Caco-2 (cell line): ENCODE results near the gene GNG7. TPM values are rescaled to one million over a fixed set of nuclear protein-coding genes. Genes with fewer than 3 reads are reported as not detected.

ENCODE experiments used
- BruUV-seq: library from RNA; stranded (reverse); fragments of 400-500 nt; replicated peaks from 2 replicates; lab custom pipeline; 2021; lab: Mats Ljungman, UMichigan
- CTCF ChIA-PET: fragments of 300-600 bp; sonication (Branson Sonifier 250); formaldehyde crosslinking; loops from one replicate; lab custom pipeline; 2022; ENCODE audit warnings: antibody characterized with exemption; lab: Charles Lee
- POLR2A ChIA-PET: fragments of 300-600 bp; sonication (Branson Sonifier 250); formaldehyde crosslinking; loops from one replicate; lab custom pipeline; 2022; ENCODE audit warnings: antibody characterized with exemption; lab: Charles Lee
- DNase-seq, 2 experiments: peaks; one replicate each; pipeline versions ENCODE4 v3.0.0 to v3.0.0-alpha.2; 2020 to 2022
- H3K27me3 ChIP-seq: replicated peaks from 2 replicates; pipeline ENCODE4 v1.6.0; 2011; ENCODE audit warnings: low read length; ENCODE audit not compliant: control insufficient read depth, insufficient read depth
- H3K36me3 ChIP-seq: 2 replicates; pipeline ENCODE4 v1.5.1; 2011; ENCODE audit warnings: low read length; ENCODE audit not compliant: control insufficient read depth, insufficient read depth
- H3K4me1 ChIP-seq: fragments of 250-450 bp; sonication (Bioruptor Pico); 2 replicates; pipeline ENCODE4 v1.5.1; 2020; ENCODE audit warnings: mild to moderate bottlenecking
- H3K4me3 ChIP-seq: 2 replicates; pipeline ENCODE4 v1.5.1; 2011; ENCODE audit warnings: low read depth, mild to moderate bottlenecking, control low read depth, low read length
- H3K9me3 ChIP-seq: fragments of 250-450 bp; sonication (Bioruptor Pico); 2 replicates; pipeline ENCODE4 v1.5.1; 2020; ENCODE audit warnings: mild to moderate bottlenecking, moderate library complexity
- H3K27ac Mint-ChIP-seq: one replicate; pipeline ENCODE4 v1.8.0; 2022; ENCODE audit warnings: mixed read lengths; ENCODE audit not compliant: unreplicated experiment
- H3K27me3 Mint-ChIP-seq: one replicate; pipeline ENCODE4 v1.8.0; 2022; ENCODE audit warnings: mixed read lengths; ENCODE audit not compliant: insufficient read depth, unreplicated experiment
- H3K36me3 Mint-ChIP-seq: one replicate; pipeline ENCODE4 v1.8.0; 2022; ENCODE audit warnings: mild to moderate bottlenecking, mixed read lengths; ENCODE audit not compliant: insufficient read depth, unreplicated experiment
- H3K4me1 Mint-ChIP-seq: one replicate; pipeline ENCODE4 v1.8.0; 2022; ENCODE audit warnings: low read depth, mixed read lengths; ENCODE audit not compliant: unreplicated experiment
- H3K4me3 Mint-ChIP-seq: one replicate; pipeline ENCODE4 v1.8.0; 2022; ENCODE audit warnings: mild to moderate bottlenecking, moderate library complexity, mixed read lengths; ENCODE audit not compliant: unreplicated experiment
- H3K9me3 Mint-ChIP-seq: one replicate; pipeline ENCODE4 v1.8.0; 2022; ENCODE audit warnings: mixed read lengths; ENCODE audit not compliant: unreplicated experiment
- intact Hi-C: fragments of 100-400 bp; cut with micrococcal nuclease; formaldehyde crosslinking; loops from one replicate; pipeline ENCODE4 v1.10.0; 2022; ENCODE audit not compliant: unreplicated experiment
- total RNA-seq: library from RNA; stranded (reverse); gene quantifications from 2 replicates; pipeline ENCODE4 v1.2.3, GENCODE V29; 2022
- TF ChIP-seq, protein P1 (sequence below), 2 experiments: fragments of 200-600 bp in 1 of 2; IDR thresholded peaks; 1 replicate in 1 of 2; 2 replicates in 1 of 2; pipeline versions ENCODE4 v1.5.1 to v1.8.0; 2011 to 2022; ENCODE audit warnings: antibody characterized with exemption in 1 of 2, control low read depth in 1 of 2, inconsistent platforms in 1 of 2, low read depth in 1 of 2, low read length in 1 of 2, mild to moderate bottlenecking in 1 of 2, moderate library complexity in 1 of 2; ENCODE audit not compliant: insufficient read depth in 1 of 2, severe bottlenecking in 1 of 2, unreplicated experiment in 1 of 2

GNG7 gene
- total RNA-seq, 1 experiment from 2014 or later: 0.43 TPM

DNA sequence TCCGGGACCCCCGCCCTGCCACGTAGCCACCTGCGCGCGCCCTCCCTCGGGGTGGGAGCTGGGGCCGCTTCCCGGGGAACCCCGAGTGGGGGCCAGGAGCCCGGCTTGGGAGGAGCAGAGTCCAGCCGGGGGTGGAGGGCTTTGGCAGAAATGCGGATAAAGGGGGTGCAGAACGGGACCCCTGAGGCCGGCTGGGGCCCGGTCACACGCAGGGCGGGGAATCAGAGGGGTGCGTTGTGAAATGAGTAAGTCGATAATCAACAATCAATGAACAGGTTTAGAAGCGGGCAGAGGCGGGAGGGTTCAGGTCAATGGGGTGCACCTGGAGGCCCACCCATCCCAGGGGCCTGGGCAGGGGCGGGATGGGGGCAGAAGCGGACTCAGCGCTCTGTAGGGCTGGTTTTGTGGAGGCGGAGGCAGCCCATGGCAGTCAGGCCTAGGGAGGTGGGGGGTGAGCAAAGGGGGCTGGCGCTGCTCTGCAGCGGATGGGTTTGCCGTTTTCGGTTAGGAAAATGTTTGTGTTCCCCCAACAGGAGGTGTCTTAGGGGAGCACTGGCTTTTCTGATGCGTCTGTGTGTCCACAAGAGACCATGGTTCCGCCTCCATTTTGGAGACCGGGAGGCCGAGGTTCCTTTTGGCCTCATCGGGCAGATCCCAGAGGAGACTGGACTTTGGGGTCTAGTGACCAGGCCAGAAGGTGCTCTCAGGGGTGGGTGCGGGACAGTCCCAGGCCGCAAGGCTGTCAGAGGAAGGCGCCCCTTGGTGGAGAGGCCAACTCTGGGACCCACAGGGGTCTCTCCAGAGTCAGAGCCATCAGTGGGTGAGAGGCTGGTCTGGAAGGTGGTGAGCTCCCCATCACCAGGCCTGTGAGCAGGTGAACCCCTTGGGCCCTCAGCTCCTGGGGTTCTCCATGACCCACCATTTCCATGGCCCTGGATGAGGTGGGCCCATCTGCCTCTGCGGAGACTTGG is 19.4 kb upstream of the GNG7 start:
- H3K27ac Mint-ChIP-seq: no peak overlapping the region
- H3K4me1 Mint-ChIP-seq: no peaks in the 10 kb centered on the region
- H3K9me3 Mint-ChIP-seq: no peaks in the 10 kb centered on the region
- TF ChIP-seq, protein P1, sequence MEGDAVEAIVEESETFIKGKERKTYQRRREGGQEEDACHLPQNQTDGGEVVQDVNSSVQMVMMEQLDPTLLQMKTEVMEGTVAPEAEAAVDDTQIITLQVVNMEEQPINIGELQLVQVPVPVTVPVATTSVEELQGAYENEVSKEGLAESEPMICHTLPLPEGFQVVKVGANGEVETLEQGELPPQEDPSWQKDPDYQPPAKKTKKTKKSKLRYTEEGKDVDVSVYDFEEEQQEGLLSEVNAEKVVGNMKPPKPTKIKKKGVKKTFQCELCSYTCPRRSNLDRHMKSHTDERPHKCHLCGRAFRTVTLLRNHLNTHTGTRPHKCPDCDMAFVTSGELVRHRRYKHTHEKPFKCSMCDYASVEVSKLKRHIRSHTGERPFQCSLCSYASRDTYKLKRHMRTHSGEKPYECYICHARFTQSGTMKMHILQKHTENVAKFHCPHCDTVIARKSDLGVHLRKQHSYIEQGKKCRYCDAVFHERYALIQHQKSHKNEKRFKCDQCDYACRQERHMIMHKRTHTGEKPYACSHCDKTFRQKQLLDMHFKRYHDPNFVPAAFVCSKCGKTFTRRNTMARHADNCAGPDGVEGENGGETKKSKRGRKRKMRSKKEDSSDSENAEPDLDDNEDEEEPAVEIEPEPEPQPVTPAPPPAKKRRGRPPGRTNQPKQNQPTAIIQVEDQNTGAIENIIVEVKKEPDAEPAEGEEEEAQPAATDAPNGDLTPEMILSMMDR (IDR thresholded peaks at IDR 0.05; ENCODE audit: insufficient read depth in 1 of 2, low read depth in 1 of 2, low read length in 1 of 2, severe bottlenecking in 1 of 2, unreplicated experiment in 1 of 2): no peak
- DNase-seq: no peak
- peak overlapping the region; percentile 61 for H3K4me3 Mint-ChIP-seq
- peaks cover 12% of the 10 kb centered on the region for H3K27me3 Mint-ChIP-seq
- H3K36me3 ChIP-seq: no peaks in the 10 kb centered on the region
- H3K36me3 Mint-ChIP-seq: no peaks in the 10 kb centered on the region
- H3K27me3 ChIP-seq: no peaks in the 10 kb centered on the region
- intact Hi-C loops: no loop called here
- H3K9me3 ChIP-seq: no peaks in the 10 kb centered on the region
- ChIA-PET CTCF (interaction anchor here (0.6 kb wide), 1 partner anchor 60 kb away, joined by 5 read pairs; no protein-coding TSS in a partner anchor), POLR2A (no interaction called here)
- no peaks in the 10 kb centered on the region for H3K4me1 ChIP-seq
- BruUV-seq: no TSS peak
- peak overlapping the region; percentile 40 for H3K4me3 ChIP-seq

DNA sequence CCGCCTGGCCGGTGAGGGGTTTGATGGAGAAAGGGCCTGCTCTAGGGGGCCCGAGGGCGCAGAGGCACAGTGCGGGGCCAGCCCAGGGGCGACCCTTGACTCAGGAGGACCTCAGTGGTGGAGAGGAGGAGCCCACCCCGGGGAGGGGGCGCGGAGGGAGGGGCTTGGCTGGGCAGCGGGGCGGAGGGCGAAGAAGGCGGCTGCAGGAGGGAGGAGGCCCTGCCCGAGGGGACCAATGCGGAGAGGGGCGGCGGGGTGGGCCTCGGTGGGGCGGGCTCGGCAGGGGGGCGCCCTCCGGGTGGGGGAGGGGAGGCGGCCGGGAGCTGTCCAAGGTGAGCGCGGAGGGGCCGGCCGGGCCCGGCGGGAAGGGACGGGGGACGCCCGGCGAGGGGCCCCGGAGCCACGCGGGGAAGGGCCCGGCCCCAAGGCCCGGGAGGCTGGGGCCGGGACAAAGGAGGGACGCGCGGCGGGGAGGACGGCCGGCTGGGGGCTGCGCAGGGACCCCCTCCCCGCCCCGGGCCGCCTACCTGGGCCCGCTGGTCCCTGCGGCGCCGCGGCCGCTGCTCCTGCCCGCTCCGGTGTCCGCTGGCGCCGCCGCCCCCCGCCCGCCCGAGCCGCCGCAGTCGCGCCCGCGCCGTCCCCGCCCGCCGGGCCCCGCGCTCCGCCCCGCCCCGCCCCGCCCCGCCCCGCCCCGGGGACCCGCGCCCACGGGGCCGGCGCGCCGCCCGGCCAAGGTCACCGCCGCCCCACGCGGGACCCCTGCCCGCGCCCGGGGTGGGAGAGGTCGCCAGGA is 18.5 kb upstream of the GNG7 start, which contains the start of gene DIRAS1:
Gene DIRAS1, minus strand, starts transcription at position 596 of the 793 bp plus-strand sequence. CDS start 3,566 bp downstream, outside the sequence.
- BruUV-seq: no TSS peak
- intact Hi-C loops: no loop called here
- Histone ChIP-seq H3K4me1 (no peaks in the 10 kb centered on the region), H3K36me3 (no peaks in the 10 kb centered on the region), H3K27me3 (no peaks in the 10 kb centered on the region), H3K9me3 (no peaks in the 10 kb centered on the region), H3K4me3 (peak within 1 kb of the TSS; percentile 40)
- no peaks in the 10 kb centered on the region for H3K4me1 Mint-ChIP-seq
- TF ChIP-seq, protein P1 (IDR thresholded peaks at IDR 0.05; ENCODE audit: insufficient read depth in 1 of 2, low read depth in 1 of 2, low read length in 1 of 2, severe bottlenecking in 1 of 2, unreplicated experiment in 1 of 2): no peak
- peak within 1 kb of the TSS; percentile 58 for H3K4me3 Mint-ChIP-seq
- no peak for DNase-seq
- H3K36me3 Mint-ChIP-seq: no peaks in the 10 kb centered on the region
- no peak within 1 kb of the TSS for H3K27ac Mint-ChIP-seq
- H3K27me3 Mint-ChIP-seq: peaks cover 10% of the 10 kb centered on the region
- CTCF ChIA-PET: no interaction called here
- POLR2A ChIA-PET: no interaction called here
- no peaks in the 10 kb centered on the region for H3K9me3 Mint-ChIP-seq
